Hair follicular keratinocyte (primary cell): ENCODE results near the gene PRRT3. TPM values are rescaled to one million over a fixed set of nuclear protein-coding genes. Genes with fewer than 3 reads are reported as not detected.

Source experiments
- total RNA-seq: library from RNA; depleted of rRNA; stranded (reverse); fragments of >200 nt; gene quantifications from 2 replicates; pipeline ENCODE4 v1.2.3, GENCODE V29; 2015

Gene PRRT3
- total RNA-seq, result 0.80 and 1.1 TPM in 2 replicates

DNA sequence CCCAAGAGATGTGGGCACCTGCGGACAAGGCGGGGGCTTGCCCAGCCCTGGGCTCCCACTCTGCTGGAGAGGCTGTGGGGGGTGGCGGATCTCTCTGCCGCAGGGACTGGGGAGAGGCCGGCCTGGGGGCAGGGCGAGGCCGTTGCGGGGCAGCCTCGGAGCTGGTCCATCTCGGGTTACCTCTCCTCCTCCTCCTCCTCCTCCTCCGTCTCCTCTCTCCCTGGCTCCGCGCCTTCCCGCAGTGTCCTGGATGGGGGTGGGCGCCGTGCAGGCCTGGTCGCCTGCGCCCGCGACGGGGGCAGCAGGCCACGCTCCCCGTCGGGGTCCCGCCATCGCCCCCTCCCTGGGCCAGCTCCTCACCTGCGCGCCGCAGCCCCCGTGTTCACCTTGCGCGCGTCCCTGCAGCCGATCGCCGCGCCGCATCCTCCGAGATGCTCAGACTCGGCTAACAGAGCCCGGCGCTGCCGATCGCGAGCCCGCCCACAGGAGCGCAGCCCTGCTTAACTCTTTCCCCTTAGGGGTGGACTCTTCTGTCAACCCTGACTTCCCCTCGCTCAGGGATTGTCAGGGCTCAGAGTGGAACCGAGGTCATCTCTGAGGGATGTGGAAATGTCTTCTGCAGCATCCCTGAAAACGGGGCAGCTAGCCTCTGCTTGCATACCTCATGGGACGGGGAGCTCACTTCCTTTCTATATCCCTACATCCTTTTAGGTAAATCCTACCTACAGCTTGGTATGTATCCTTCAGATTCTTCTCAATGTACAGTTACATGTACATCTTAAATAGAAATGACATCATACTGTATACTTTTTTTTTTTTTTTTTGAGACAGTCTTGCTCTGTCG lies at the start of gene PRRT3:
PRRT3 (minus strand) TSS at position 447 of the 844 bp plus-strand sequence. CDS start 2,293 bp downstream, outside the sequence.

DNA sequence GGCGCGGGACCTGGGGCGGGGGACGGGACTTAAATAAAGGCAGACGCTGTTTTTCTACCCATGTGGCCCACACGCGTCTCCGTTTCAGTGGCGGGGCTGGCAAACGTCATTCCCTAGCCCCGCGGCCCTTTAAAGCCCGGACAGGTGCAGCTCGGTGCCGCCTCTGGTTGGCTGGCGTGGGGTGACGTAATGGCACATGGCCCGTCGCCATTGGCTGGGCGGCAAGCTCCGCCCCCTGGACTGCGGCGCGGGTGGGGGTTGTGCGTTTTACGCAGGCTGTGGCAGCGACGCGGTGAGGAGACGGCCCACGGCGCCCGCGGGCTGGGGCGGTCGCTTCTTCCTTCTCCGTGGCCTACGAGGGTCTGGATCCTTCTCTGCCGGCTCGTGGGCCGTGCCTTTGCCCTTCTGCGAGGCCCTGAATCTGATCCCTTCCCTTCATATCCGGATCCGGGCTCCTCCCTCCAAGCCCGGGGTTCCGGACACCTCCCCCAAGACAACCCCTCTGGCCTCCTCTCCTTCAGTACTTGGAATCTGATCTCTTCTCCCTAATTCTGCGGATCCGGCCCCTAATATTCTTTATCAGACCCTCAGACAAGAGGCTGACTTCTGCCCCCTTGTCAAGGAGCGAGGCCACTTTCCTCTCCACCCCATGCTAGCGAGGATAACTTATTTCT lies 18.5 kb downstream of the PRRT3 start, which contains the start of gene CRELD1:
CRELD1 (plus strand) TSS at position 274 of the 674 bp plus-strand sequence. CDS start 605 bp downstream, outside the sequence.

DNA sequence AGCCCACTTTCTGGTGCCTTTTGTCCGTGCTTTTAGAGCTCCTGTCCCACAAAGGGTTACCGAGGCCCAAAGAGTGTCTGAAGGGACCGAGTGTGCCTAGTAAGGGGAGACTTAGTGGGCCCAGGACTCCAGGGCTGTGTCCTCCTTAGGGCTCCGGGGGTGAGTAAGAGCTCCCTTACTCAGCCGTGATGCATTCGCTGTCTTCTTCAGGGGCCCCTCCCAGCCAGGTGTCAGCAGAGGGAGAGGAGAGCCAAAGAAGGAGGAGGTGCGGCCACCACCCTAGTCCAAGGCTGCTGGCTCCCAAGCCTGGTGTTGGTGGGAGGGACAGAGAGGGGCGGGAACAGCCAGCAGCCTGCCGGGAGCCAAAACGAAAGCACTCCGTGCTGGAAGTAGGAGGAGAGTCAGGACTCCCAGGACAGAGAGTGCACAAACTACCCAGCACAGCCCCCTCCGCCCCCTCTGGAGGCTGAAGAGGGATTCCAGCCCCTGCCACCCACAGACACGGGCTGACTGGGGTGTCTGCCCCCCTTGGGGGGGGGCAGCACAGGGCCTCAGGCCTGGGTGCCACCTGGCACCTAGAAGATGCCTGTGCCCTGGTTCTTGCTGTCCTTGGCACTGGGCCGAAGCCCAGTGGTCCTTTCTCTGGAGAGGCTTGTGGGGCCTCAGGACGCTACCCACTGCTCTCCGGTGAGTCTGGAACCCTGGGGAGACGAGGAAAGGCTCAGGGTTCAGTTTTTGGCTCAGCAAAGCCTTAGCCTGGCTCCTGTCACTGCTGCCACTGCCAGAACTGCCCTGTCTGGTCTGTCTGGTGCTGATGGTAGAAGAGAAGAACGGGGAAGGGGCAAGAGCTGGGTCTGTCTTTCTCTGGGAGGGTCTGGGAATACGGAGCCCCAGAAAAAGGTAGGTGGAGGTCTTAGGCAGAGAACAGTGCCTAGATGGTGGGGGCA lies 35.2 kb downstream of the PRRT3 start, which contains the start of gene IL17RC:
IL17RC (plus strand) TSS at position 365 of the 947 bp plus-strand sequence; CDS start at position 583, 218 bp downstream.

DNA sequence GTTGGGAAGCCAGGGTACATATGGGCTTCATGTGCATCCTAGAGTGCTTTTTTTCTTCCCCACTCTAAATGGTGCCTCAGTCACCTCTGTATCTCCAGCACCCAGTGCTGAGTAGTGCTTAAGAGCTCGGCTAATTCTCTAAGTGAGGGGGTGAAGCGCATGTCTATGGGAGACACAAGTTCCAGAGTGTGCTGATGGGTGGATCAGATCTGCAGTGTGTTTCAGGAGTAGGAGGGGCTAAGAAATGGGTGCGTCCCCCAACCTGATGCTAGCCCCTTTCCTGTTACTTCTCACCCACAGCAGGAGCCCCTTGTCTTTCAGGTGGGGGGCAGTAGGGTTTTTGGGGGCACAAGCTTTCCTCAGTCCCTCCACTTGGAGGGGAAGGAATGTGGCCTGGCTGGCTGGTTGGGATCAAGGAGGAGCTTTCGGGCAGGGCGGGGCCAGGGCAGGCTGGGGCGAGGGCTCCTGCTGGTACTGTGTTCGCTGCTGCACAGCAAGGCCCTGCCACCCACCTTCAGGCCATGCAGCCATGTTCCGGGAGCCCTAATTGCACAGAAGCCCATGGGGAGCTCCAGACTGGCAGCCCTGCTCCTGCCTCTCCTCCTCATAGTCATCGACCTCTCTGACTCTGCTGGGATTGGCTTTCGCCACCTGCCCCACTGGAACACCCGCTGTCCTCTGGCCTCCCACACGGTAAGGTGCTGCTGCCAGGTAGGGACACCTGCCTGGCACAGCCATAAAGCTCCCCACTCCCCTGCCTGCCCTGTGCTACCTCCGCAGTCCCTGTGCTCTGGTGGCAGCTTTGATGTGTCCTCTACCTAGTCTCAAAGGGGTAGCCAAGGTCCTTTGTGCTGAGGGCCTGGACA lies 49.6 kb downstream of the PRRT3 start, which contains the start of gene IL17RE:
IL17RE (plus strand) TSS at position 477 of the 866 bp plus-strand sequence; CDS start at position 562, 85 bp downstream.

Other genes starting within 250 kb of the PRRT3 start
- not detected in 2 replicates for gene CPNE9, start 248.6 kb downstream of the PRRT3 start, total RNA-seq
- gene BRPF1, start 220.7 kb downstream of the PRRT3 start, total RNA-seq, result 8.9 and 10.3 TPM in 2 replicates
- gene OGG1, start 202.5 kb downstream of the PRRT3 start, total RNA-seq, result 26.8 and 33.5 TPM in 2 replicates
- gene CAMK1, start 182.5 kb downstream of the PRRT3 start, total RNA-seq, result 5.6 and 7.3 TPM in 2 replicates
- 89.3 and 110 TPM in 2 replicates for gene TADA3, start 159.9 kb downstream of the PRRT3 start, total RNA-seq
- gene ARPC4, start 159.3 kb downstream of the PRRT3 start, total RNA-seq, result 174 and 226 TPM in 2 replicates
- gene TTLL3, start 142.1 kb downstream of the PRRT3 start, total RNA-seq, result 6.0 and 6.3 TPM in 2 replicates
- gene RPUSD3, start 108.4 kb downstream of the PRRT3 start, total RNA-seq, result 46.5 and 67.4 TPM in 2 replicates
- not detected in 2 replicates for gene CIDEC, start 72.2 kb downstream of the PRRT3 start, total RNA-seq
- 37.6 and 63.4 TPM in 2 replicates for gene JAGN1, start 61.8 kb downstream of the PRRT3 start, total RNA-seq
- gene IL17RE, start 49.6 kb downstream of the PRRT3 start, total RNA-seq, result 10.8 and 19.7 TPM in 2 replicates
- gene IL17RC, start 35.3 kb downstream of the PRRT3 start, total RNA-seq, result 29.7 and 36.6 TPM in 2 replicates
- gene CRELD1, start 18.6 kb downstream of the PRRT3 start, total RNA-seq, result 23.1 and 59.0 TPM in 2 replicates
- gene EMC3, start 34.4 kb upstream of the PRRT3 start, total RNA-seq, result 37.2 and 39.0 TPM in 2 replicates
- gene FANCD2, start 74.0 kb upstream of the PRRT3 start, total RNA-seq, result 8.4 and 20.5 TPM in 2 replicates
- gene FANCD2OS, start 155.8 kb upstream of the PRRT3 start, total RNA-seq, result not detected in 2 replicates
- 126 and 161 TPM in 2 replicates for gene BRK1, start 163.3 kb upstream of the PRRT3 start, total RNA-seq
- 27.1 and 38.8 TPM in 2 replicates for gene VHL, start 189.4 kb upstream of the PRRT3 start, total RNA-seq
- 7.9 and 29.7 TPM in 2 replicates for gene IRAK2, start 212.5 kb upstream of the PRRT3 start, total RNA-seq